Measurements from ENCODE around the gene CNTN2. TPM values are rescaled to one million over a fixed set of nuclear protein-coding genes. Genes with fewer than 3 reads are reported as not detected.

The CNTN2 gene
- total and polyA plus RNA-seq, 11 donors = 0.04 to 2.4 (median 0.19) TPM; not detected in 3

DNA sequence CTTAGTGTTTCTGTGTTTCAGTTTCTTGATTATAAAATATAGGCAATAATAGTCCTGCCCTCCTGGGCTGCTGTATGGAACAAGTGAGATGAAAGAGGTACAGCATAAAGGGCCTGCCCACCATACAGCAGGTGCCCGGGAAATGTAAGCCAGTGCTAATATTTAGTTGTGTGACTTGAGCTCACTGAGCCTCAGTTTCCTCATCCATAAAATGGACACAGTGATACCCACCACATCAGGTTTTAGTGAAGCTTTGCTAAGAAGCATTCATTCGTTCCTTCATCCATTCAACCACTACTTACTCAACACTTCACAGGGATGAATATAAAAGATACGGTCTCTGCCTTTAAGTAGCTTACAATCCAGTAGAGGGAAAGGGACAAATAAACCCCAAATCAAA, 19.9 kb downstream of the CNTN2 start:
- Histone ChIP-seq H3K9me3 (no peaks in the 10 kb centered on the region), H3K4me3 (no peak overlapping the region), H3K4me1 (peaks cover 0 to 8% (median 0%) of the 10 kb centered on the region in 12 donors), H3K27me3 (no peaks in the 10 kb centered on the region), H3K36me3 (no peaks in the 10 kb centered on the region), H3K27ac (no peak overlapping the region)
- TF ChIP-seq, protein P1, sequence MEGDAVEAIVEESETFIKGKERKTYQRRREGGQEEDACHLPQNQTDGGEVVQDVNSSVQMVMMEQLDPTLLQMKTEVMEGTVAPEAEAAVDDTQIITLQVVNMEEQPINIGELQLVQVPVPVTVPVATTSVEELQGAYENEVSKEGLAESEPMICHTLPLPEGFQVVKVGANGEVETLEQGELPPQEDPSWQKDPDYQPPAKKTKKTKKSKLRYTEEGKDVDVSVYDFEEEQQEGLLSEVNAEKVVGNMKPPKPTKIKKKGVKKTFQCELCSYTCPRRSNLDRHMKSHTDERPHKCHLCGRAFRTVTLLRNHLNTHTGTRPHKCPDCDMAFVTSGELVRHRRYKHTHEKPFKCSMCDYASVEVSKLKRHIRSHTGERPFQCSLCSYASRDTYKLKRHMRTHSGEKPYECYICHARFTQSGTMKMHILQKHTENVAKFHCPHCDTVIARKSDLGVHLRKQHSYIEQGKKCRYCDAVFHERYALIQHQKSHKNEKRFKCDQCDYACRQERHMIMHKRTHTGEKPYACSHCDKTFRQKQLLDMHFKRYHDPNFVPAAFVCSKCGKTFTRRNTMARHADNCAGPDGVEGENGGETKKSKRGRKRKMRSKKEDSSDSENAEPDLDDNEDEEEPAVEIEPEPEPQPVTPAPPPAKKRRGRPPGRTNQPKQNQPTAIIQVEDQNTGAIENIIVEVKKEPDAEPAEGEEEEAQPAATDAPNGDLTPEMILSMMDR (IDR thresholded peaks at IDR 0.05) = no peak
- TF ChIP-seq POLR2A (IDR thresholded peaks at IDR 0.05) = no peak
- intact Hi-C loops (cut with DNase I) = loop anchor here in 7 of 10 donors (1.0 to 10.0 kb wide), 5 partner anchors 74 to 258 kb away; no protein-coding TSS in a partner anchor
- ATAC-seq (no peak), DNase-seq (no peak)
- 82 to 97% (median 92%) methylated on average over 3 of the region's 3 CpGs for WGBS, 4 donors

DNA sequence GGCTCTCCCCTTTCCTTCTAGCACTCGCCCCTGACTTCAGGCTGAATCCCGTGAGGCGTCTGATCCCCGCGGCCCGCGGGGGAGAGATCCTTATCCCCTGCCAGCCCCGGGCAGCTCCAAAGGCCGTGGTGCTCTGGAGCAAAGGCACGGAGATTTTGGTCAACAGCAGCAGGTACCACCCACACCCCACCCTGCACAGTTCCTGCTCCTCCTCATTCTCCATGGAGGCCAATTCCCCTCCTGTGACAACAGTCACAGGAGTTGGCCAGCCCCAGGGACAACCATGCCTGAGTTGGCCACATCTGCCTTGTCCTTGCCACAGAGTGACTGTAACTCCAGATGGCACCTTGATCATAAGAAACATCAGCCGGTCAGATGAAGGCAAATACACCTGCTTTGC, 21.3 kb downstream of the CNTN2 start:
- DNase-seq (no peak), ATAC-seq (no peak)
- no peak for TF ChIP-seq POLR2A (IDR thresholded peaks at IDR 0.05)
- TF ChIP-seq, protein P1 (IDR thresholded peaks at IDR 0.05) = no peak
- H3K4me3 ChIP-seq = no peak overlapping the region
- WGBS, 4 donors = 86 to 95% (median 90%) methylated on average over 9 to 11 of the region's 11 CpGs
- no peaks in the 10 kb centered on the region for H3K27me3 ChIP-seq
- H3K9me3 ChIP-seq = no peaks in the 10 kb centered on the region
- intact Hi-C loops (cut with DNase I) = loop anchor here in 7 of 10 donors (5.0 to 10.0 kb wide), 4 partner anchors 77 to 260 kb away; no protein-coding TSS in a partner anchor
- H3K36me3 ChIP-seq = no peaks in the 10 kb centered on the region
- peaks cover 0 to 10% (median 2%) of the 10 kb centered on the region in 12 donors for H3K4me1 ChIP-seq
- no peak overlapping the region for H3K27ac ChIP-seq

DNA sequence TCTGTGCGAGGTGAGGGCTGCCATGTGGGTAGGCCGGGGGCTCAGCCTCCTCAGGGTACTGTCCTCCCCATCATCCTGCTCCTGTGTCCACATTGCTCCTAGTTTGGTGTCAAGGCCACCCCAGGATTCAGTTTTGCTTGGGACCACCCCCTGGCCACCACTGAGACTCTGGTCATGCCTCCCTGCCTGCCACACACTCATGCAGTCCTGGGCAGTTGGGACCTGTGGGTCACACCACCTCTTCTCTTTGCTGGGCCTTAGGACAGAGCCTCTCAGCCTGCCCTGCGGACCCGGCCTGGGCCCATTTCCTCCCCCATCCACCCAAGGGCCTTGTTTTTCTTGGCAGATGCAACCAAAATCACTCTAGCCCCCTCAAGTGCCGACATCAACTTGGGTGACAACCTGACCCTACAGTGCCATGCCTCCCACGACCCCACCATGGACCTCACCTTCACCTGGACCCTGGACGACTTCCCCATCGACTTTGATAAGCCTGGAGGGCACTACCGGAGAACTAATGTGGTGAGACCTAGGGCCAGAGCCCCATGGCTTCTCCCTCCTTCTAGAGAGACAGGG, 21.8 kb downstream of the CNTN2 start:
- H3K27ac ChIP-seq = no peak overlapping the region
- TF ChIP-seq, protein P1 (IDR thresholded peaks at IDR 0.05) = no peak
- no peak for TF ChIP-seq POLR2A (IDR thresholded peaks at IDR 0.05)
- H3K9me3 ChIP-seq = no peaks in the 10 kb centered on the region
- intact Hi-C loops (cut with DNase I) = loop anchor here in 7 of 10 donors (5.0 to 10.0 kb wide), 4 partner anchors 78 to 260 kb away; no protein-coding TSS in a partner anchor
- peaks cover 0 to 10% (median 2%) of the 10 kb centered on the region in 12 donors for H3K4me1 ChIP-seq
- 90 to 95% (median 93%) methylated on average over 9 of the region's 9 CpGs for WGBS, 4 donors
- no peak overlapping the region for H3K4me3 ChIP-seq
- no peaks in the 10 kb centered on the region for H3K27me3 ChIP-seq
- DNase-seq = no peak
- no peak for ATAC-seq
- H3K36me3 ChIP-seq = no peaks in the 10 kb centered on the region

DNA sequence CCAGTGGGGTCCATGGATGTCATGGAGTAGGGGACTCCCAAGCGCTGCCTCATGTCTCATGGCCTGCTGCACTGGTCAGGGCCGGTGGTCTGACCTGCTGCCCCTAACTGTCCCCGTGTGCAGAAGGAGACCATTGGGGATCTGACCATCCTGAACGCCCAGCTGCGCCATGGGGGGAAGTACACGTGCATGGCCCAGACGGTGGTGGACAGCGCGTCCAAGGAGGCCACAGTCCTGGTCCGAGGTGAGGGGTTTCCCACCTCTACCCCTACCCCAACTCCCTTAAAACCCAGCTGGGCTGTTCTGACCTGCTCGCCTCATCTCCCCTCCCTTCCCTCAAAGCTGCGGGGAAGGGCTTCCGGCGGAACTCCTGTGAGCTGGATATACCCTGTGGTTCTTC, 22.7 kb downstream of the CNTN2 start:
- Histone ChIP-seq H3K27ac (no peak overlapping the region), H3K9me3 (no peaks in the 10 kb centered on the region), H3K4me1 (peaks cover 0 to 10% (median 2%) of the 10 kb centered on the region in 12 donors), H3K4me3 (no peak overlapping the region), H3K36me3 (no peaks in the 10 kb centered on the region), H3K27me3 (no peaks in the 10 kb centered on the region)
- 87 to 91% (median 89%) methylated on average over 10 to 14 of the region's 14 CpGs for WGBS, 4 donors
- intact Hi-C loops (cut with DNase I) = loop anchor here in 3 of 10 donors (10.0 kb wide), 1 partner anchor 261 kb away; no protein-coding TSS in a partner anchor
- DNase-seq (no peak), ATAC-seq (no peak)
- no peak for TF ChIP-seq POLR2A (IDR thresholded peaks at IDR 0.05)
- TF ChIP-seq, protein P1 (IDR thresholded peaks at IDR 0.05) = no peak
